Aorta (tissue), 5 donors: ENCODE measurements around the gene PFDN2. TPM values are rescaled to one million over a fixed set of nuclear protein-coding genes. Genes with fewer than 3 reads are reported as not detected.
A peak's percentile ranks its signal among the peaks of the same experiment; 100 is the strongest.

Source experiments
- ATAC-seq: fragments of 200-7000 bp; cut with Tn5 transposase; one replicate; pipeline ENCODE4 v1.9.1; 2022; ENCODE audit warnings: moderate library complexity; ENCODE audit not compliant: low FRiP score
- DNase-seq, 2 donors: peaks; one replicate each; pipeline ENCODE4 v3.0.0-alpha.2; 2020
- H3K27ac ChIP-seq, 2 donors: one replicate each; pipeline ENCODE4 v1.5.1; 2013; ENCODE audit warnings: low read length in 2 of 2, mild to moderate bottlenecking in 2 of 2, moderate library complexity in 2 of 2, control low read depth in 1 of 2, inconsistent platforms in 1 of 2, low read depth in 1 of 2
- H3K27me3 ChIP-seq, 2 donors: one replicate each; pipeline ENCODE4 v1.6.1; 2013; ENCODE audit warnings: control low read depth in 1 of 2, low read length in 1 of 2, mild to moderate bottlenecking in 1 of 2, moderate library complexity in 1 of 2; ENCODE audit not compliant: insufficient read depth in 2 of 2, control insufficient read depth in 1 of 2
- H3K36me3 ChIP-seq, 2 donors: one replicate each; pipeline ENCODE4 v1.6.1; 2013; ENCODE audit warnings: control low read depth in 1 of 2, low read length in 1 of 2, mild to moderate bottlenecking in 1 of 2; ENCODE audit not compliant: insufficient read depth in 2 of 2, control insufficient read depth in 1 of 2
- H3K4me1 ChIP-seq, 2 donors: one replicate each; pipeline ENCODE4 v1.6.1; 2013; ENCODE audit warnings: low read length in 2 of 2, control low read depth in 1 of 2, mild to moderate bottlenecking in 1 of 2, moderate library complexity in 1 of 2; ENCODE audit not compliant: insufficient read depth in 2 of 2, control insufficient read depth in 1 of 2
- H3K4me3 ChIP-seq, 2 donors: one replicate each; pipeline ENCODE4 v1.5.1; 2013; ENCODE audit warnings: low read length in 2 of 2, control low read depth in 1 of 2, mild to moderate bottlenecking in 1 of 2
- H3K9me3 ChIP-seq: one replicate; pipeline ENCODE4 v1.6.1; 2013; ENCODE audit warnings: mild to moderate bottlenecking, low read length; ENCODE audit not compliant: control insufficient read depth
- WGBS, 2 donors: extraction: QIAGEN DNeasy Blood & Tissue Kit; methylation state at CpG; one replicate each; pipeline ENCODE4 v1.1.7; 2013; 5-methylcytosine and 5-hydroxymethylcytosine counted together
- intact Hi-C, 2 donors: fragments of 100-400 bp; cut with DNase I; formaldehyde crosslinking; loops; one replicate each; pipeline versions ENCODE4 v1.14.2 to v1.15.0; 2022
- polyA plus RNA-seq, 2 donors: library from polyadenylated mRNA; stranded (reverse); fragments of 200-250 nt; gene quantifications; one replicate each; pipeline ENCODE4 v1.2.3, GENCODE V29; 2013
- total RNA-seq, 2 donors: library from RNA; stranded (reverse); fragmentation: NEBNext Ultra II Directional; extraction: Animal tissue kit (Norgen Biotek cat#: 25700); gene quantifications; one replicate each; pipeline ENCODE4 v1.2.1, GENCODE V29; 2021
- donor health status: healthy with polysubstance abuse.
- donor health status: Bipolar disorder and iron deficiency.
- donor health status: DM: no; HTN: no; CAD: no.
- donor health status: DM: no; HTN: no; CAD: no.
- donor health status: DM: yes; HTN: yes; CAD: no.

The PFDN2 gene
- total and polyA plus RNA-seq, 4 donors: 36.4 to 116 (median 58.4) TPM

GRCh38 chr1:161073474-161074121 lies 44.2 kb downstream of the PFDN2 start:
- H3K36me3 ChIP-seq: no peaks in the 10 kb centered on the region
- ATAC-seq (peak; percentile 4), DNase-seq (peak in 1 of 2 donors; percentile 60)
- no peak overlapping the region for H3K27ac ChIP-seq
- intact Hi-C loops: no loop called here
- H3K4me1 ChIP-seq: no peaks in the 10 kb centered on the region
- no peak overlapping the region for H3K4me3 ChIP-seq
- H3K9me3 ChIP-seq: no peaks in the 10 kb centered on the region
- 74 to 78% methylated on average over 7 of the region's 7 CpGs for WGBS, 2 donors
- H3K27me3 ChIP-seq: no peaks in the 10 kb centered on the region

GRCh38 chr1:161072751-161073449 lies 44.9 kb downstream of the PFDN2 start:
- H3K4me1 ChIP-seq: no peaks in the 10 kb centered on the region
- no peak overlapping the region for H3K4me3 ChIP-seq
- 92 to 94% methylated on average over 17 to 19 of the region's 19 CpGs for WGBS, 2 donors
- DNase-seq (no peak), ATAC-seq (no peak)
- H3K9me3 ChIP-seq: no peaks in the 10 kb centered on the region
- no peaks in the 10 kb centered on the region for H3K27me3 ChIP-seq
- intact Hi-C loops: no loop called here
- no peaks in the 10 kb centered on the region for H3K36me3 ChIP-seq
- no peak overlapping the region for H3K27ac ChIP-seq

DNA sequence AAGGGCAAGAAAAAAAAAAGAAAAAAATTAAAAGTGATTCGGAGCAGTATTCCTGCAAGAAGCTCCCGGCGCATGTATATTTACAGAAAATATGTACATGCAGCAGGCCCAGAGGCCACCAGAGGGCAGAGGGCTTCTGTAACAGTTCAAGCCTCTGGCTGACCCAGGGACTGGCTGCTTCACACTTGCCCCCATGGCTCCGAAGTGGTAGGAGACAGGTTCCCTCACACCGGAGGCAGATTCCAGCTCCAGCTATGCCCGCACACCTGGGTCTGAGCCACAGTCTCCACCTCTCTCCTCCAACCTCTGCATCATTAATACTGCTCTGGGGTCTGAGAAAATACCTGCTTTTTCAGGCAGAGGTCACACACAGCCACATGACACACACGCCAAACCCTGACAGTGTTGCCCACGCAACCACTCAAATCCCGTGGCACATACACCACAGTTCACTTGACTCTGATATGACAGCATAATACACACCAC lies 45.9 kb downstream of the PFDN2 start:
- H3K4me3 ChIP-seq: no peak overlapping the region
- H3K36me3 ChIP-seq: no peaks in the 10 kb centered on the region
- no peaks in the 10 kb centered on the region for H3K27me3 ChIP-seq
- no peaks in the 10 kb centered on the region for H3K9me3 ChIP-seq
- no peaks in the 10 kb centered on the region for H3K4me1 ChIP-seq
- ATAC-seq: no peak
- 78 to 79% methylated on average over 9 of the region's 9 CpGs for WGBS, 2 donors
- no peak overlapping the region for H3K27ac ChIP-seq
- peak in 1 of 2 donors; percentile 72 for DNase-seq
- intact Hi-C loops: no loop called here

GRCh38 chr1:161070761-161071160 lies 47.1 kb downstream of the PFDN2 start:
- Histone ChIP-seq H3K27ac (no peak overlapping the region), H3K4me1 (no peaks in the 10 kb centered on the region), H3K4me3 (no peak overlapping the region), H3K27me3 (no peaks in the 10 kb centered on the region), H3K36me3 (no peaks in the 10 kb centered on the region), H3K9me3 (no peaks in the 10 kb centered on the region)
- ATAC-seq (no peak), DNase-seq (no peak)
- intact Hi-C loops: no loop called here
- 92 to 95% methylated on average over 4 of the region's 4 CpGs for WGBS, 2 donors

GRCh38 chr1:161069731-161070270 lies 48.0 kb downstream of the PFDN2 start, which contains the start of gene ARHGAP30:
ARHGAP30 (minus strand) TSS chr1:161069891; CDS start chr1:161069624, 267 bp downstream.
- no peaks in the 10 kb centered on the region for H3K27me3 ChIP-seq
- no peak within 1 kb of the TSS for H3K27ac ChIP-seq
- 80 to 83% methylated on average over 9 of the region's 9 CpGs for WGBS, 2 donors
- ATAC-seq: peak; percentile 47
- H3K9me3 ChIP-seq: no peaks in the 10 kb centered on the region
- intact Hi-C loops: no loop called here
- H3K4me1 ChIP-seq: no peaks in the 10 kb centered on the region
- H3K4me3 ChIP-seq: no peak within 1 kb of the TSS
- DNase-seq: peak; percentile 81 to 90
- no peaks in the 10 kb centered on the region for H3K36me3 ChIP-seq

DNA sequence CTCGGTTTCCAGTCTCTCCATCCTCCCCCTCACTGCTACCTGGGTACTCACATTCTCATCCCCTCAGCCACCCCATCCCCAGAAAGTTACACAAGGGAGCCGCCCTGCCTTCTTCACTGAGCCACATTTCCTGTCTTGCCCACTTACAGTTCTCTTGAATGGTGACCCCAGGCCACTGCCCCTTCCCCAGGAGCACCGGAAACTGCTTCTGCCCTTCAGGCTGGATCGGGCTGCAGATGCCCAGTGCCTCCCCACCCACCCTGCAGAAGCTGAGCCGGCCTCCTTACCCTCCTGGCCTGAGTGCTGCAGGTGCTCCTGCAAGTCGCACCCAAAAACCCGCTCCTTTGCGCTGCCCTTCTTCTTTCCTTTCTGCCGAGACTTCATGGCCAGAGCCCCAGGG lies 48.6 kb downstream of the PFDN2 start:
- no peaks in the 10 kb centered on the region for H3K9me3 ChIP-seq
- no peak overlapping the region for H3K27ac ChIP-seq
- H3K4me1 ChIP-seq: no peaks in the 10 kb centered on the region
- 87 to 90% methylated on average over 9 of the region's 9 CpGs for WGBS, 2 donors
- H3K36me3 ChIP-seq: no peaks in the 10 kb centered on the region
- H3K27me3 ChIP-seq: no peaks in the 10 kb centered on the region
- ATAC-seq (no peak), DNase-seq (peak; percentile 52 to 66)
- H3K4me3 ChIP-seq: no peak overlapping the region
- intact Hi-C loops: no loop called here

DNA sequence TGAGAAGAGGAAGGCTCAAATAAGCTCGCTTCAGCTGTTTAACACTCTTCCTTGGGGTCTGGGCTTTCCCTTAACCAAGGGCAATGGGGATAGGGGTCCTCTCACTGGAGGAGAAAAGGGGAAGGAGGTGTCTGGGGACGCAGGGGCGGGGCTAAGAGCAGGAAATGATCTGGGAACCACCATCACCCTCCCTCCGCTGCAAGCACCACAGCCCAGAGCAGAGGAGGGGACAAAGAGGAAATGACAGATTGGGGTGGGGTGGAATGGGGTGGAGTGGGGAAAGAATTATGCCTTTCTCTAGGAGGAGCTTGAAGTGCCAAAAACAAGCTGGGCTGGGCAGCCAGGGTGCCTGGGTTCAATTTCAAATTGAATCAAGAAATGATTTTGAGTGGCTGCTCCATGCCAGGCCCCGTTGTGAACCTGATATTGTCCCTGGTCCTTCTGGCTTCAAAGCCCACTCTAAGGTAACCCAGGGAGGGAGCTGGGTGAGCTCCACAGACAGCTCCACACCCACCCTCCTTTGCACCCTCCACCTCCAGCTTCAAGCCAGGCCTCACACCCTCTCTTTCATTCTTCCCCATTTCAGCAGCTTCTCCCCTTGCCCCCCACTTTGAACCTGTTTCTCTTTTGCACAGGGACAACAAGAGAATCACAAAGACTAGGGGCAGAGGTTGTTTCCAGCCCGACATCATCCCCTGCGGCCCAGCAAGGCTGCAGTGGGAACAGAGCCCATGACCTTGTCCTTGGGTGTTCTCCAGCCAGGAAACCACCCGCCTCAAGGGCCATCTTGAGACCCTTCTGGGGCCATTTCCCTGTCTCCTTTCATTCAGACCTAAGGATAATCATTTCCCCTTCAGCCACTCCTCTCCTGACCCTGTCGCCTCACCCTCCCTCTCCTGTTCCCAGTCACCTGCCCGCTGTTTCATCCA lies 49.3 kb downstream of the PFDN2 start:
- WGBS, 2 donors: 80% methylated on average over 10 of the region's 10 CpGs
- H3K9me3 ChIP-seq: no peaks in the 10 kb centered on the region
- H3K4me3 ChIP-seq: no peak overlapping the region
- H3K27me3 ChIP-seq: no peaks in the 10 kb centered on the region
- intact Hi-C loops: no loop called here
- H3K27ac ChIP-seq: no peak overlapping the region
- H3K36me3 ChIP-seq: no peaks in the 10 kb centered on the region
- DNase-seq: peak; percentile 81 to 90
- no peaks in the 10 kb centered on the region for H3K4me1 ChIP-seq
- peak; percentile 83 for ATAC-seq

DNA sequence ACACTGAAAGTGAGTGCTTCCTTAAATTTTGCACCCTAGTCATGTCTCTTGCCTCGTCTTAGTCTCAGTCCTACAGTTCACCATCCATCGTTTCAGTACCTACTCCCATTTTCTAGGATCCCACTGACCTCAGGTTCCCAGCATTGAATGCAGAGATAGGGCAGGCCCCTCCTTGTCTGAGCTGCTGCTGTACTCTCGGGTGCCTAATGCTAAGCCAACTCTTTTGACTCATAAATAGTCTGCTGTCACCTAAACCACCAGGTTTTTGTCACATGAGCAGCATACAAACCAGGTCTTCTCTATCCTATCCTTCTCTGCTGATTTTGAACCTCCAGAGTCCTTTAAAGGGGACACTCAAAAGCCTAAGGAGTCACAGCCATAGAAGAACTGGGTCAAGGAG lies 51.1 kb downstream of the PFDN2 start:
- Histone ChIP-seq H3K4me3 (no peak overlapping the region), H3K36me3 (no peaks in the 10 kb centered on the region), H3K27me3 (no peaks in the 10 kb centered on the region), H3K27ac (no peak overlapping the region), H3K9me3 (no peaks in the 10 kb centered on the region), H3K4me1 (no peaks in the 10 kb centered on the region)
- no peak for ATAC-seq
- DNase-seq: peak in 1 of 2 donors; percentile 6
- intact Hi-C loops: no loop called here
- WGBS, 2 donors: 66 to 71% methylated on average over 3 of the region's 3 CpGs
